H9 (cell line): ENCODE results near the gene APP. TPM values are rescaled to one million over a fixed set of nuclear protein-coding genes. Genes with fewer than 3 reads are reported as not detected.

Experiments
- DNase-seq: peaks from one replicate; pipeline ENCODE4 v3.0.0-alpha.2; 2017
- H2AFZ ChIP-seq: one replicate; pipeline ENCODE4 v1.6.1; 2013; ENCODE audit warnings: mild to moderate bottlenecking, low read length, control low read depth, moderate library complexity
- H2AK5ac ChIP-seq: 2 replicates; pipeline ENCODE4 v1.6.1; 2013; ENCODE audit warnings: low read length, control low read depth, mixed read lengths; ENCODE audit not compliant: insufficient read length
- H2BK120ac ChIP-seq: one replicate; pipeline ENCODE4 v1.6.1; 2013; ENCODE audit warnings: low read depth, mild to moderate bottlenecking, low read length, control low read depth, inconsistent platforms; ENCODE audit not compliant: poor library complexity, severe bottlenecking
- H2BK12ac ChIP-seq: 2 replicates; pipeline ENCODE4 v1.6.1; 2013; ENCODE audit warnings: low read length, control low read depth, mixed read lengths, low read depth; ENCODE audit not compliant: insufficient read length
- H2BK15ac ChIP-seq: 2 replicates; pipeline ENCODE4 v1.6.1; 2013; ENCODE audit warnings: low read depth, low read length, control low read depth
- H2BK20ac ChIP-seq: one replicate; pipeline ENCODE4 v1.6.1; 2013; ENCODE audit warnings: low read depth, mild to moderate bottlenecking, low read length, control low read depth, inconsistent platforms; ENCODE audit not compliant: poor library complexity, severe bottlenecking
- H2BK5ac ChIP-seq: 2 replicates; pipeline ENCODE4 v1.6.1; 2013; ENCODE audit warnings: low read length, control low read depth, mixed read lengths; ENCODE audit not compliant: insufficient read length
- H3K14ac ChIP-seq: 2 replicates; pipeline ENCODE4 v1.6.1; 2013; ENCODE audit warnings: low read length, control low read depth; ENCODE audit not compliant: insufficient read depth
- H3K18ac ChIP-seq: 2 replicates; pipeline ENCODE4 v1.6.1; 2013; ENCODE audit warnings: low read depth, mild to moderate bottlenecking, mixed read lengths, low read length, control low read depth; ENCODE audit not compliant: insufficient read length
- H3K23ac ChIP-seq: 2 replicates; pipeline ENCODE4 v1.6.1; 2013; ENCODE audit warnings: low read length, control low read depth, mixed read lengths, low read depth; ENCODE audit not compliant: insufficient read length
- H3K23me2 ChIP-seq: 2 replicates; pipeline ENCODE4 v1.6.1; 2013; ENCODE audit warnings: low read depth, mild to moderate bottlenecking, mixed read lengths, low read length, control low read depth; ENCODE audit not compliant: insufficient read length, poor library complexity, severe bottlenecking
- H3K27ac ChIP-seq: 2 replicates; pipeline ENCODE4 v1.5.1; 2013; ENCODE audit warnings: low read length, control low read depth, mixed read lengths, low read depth; ENCODE audit not compliant: insufficient read length
- H3K27me3 ChIP-seq: 2 replicates; pipeline ENCODE4 v1.6.1; 2013; ENCODE audit warnings: low read length, control low read depth, inconsistent platforms; ENCODE audit not compliant: insufficient read depth
- H3K4ac ChIP-seq: 2 replicates; pipeline ENCODE4 v1.6.1; 2013; ENCODE audit warnings: low read depth, mild to moderate bottlenecking, control low read depth, inconsistent platforms, low read length, moderate library complexity
- H3K4me1 ChIP-seq: 2 replicates; pipeline ENCODE4 v1.6.1; 2013; ENCODE audit warnings: low read length, control low read depth, inconsistent platforms; ENCODE audit not compliant: insufficient read depth
- H3K4me2 ChIP-seq: 2 replicates; pipeline ENCODE4 v1.6.1; 2013; ENCODE audit warnings: low read length, control low read depth, mixed read lengths; ENCODE audit not compliant: insufficient read length, insufficient read depth
- H3K56ac ChIP-seq: 2 replicates; pipeline ENCODE4 v1.6.1; 2013; ENCODE audit warnings: low read depth, mild to moderate bottlenecking, mixed read lengths, low read length, control low read depth; ENCODE audit not compliant: insufficient read length
- H3K79me1 ChIP-seq: 2 replicates; pipeline ENCODE4 v1.6.1; 2013; ENCODE audit warnings: low read depth, mild to moderate bottlenecking, moderate library complexity, low read length, control low read depth, inconsistent platforms; ENCODE audit not compliant: insufficient read depth, poor library complexity, severe bottlenecking
- H3K79me2 ChIP-seq: 2 replicates; pipeline ENCODE4 v1.6.1; 2013; ENCODE audit warnings: low read length, control low read depth, inconsistent platforms; ENCODE audit not compliant: insufficient read depth
- H3K9ac ChIP-seq: 2 replicates; pipeline ENCODE4 v1.6.1; 2013; ENCODE audit warnings: low read length, control low read depth, mixed read lengths; ENCODE audit not compliant: insufficient read length; ENCODE audit errors: extremely low read depth
- H3K9me3 ChIP-seq: one replicate; pipeline ENCODE4 v1.6.1; 2013; ENCODE audit warnings: low read depth, low read length, inconsistent platforms; ENCODE audit not compliant: control insufficient read depth
- H3T11ph ChIP-seq: one replicate; pipeline ENCODE4 v1.6.1; 2013; ENCODE audit warnings: mild to moderate bottlenecking, low read length, control low read depth, inconsistent platforms
- H4K20me1 ChIP-seq: one replicate; pipeline ENCODE4 v1.6.1; 2013; ENCODE audit not compliant: control insufficient read depth, insufficient read length, insufficient read depth
- H4K5ac ChIP-seq: 2 replicates; pipeline ENCODE4 v1.6.1; 2013; ENCODE audit warnings: low read depth, mild to moderate bottlenecking, mixed read lengths, low read length, control low read depth; ENCODE audit not compliant: insufficient read length
- H4K8ac ChIP-seq: replicated peaks from 2 replicates; pipeline ENCODE4 v1.6.1; 2013; ENCODE audit warnings: low read length, control low read depth, mixed read lengths, low read depth; ENCODE audit not compliant: insufficient read length
- H4K91ac ChIP-seq: 2 replicates; pipeline ENCODE4 v1.6.1; 2013; ENCODE audit warnings: low read depth, mild to moderate bottlenecking, moderate library complexity, mixed read lengths, low read length, control low read depth; ENCODE audit not compliant: insufficient read length
- H3K27ac Mint-ChIP-seq, 3 experiments: 2 replicates in 2 of 3; 3 replicates in 1 of 3; pipeline ENCODE4 v1.8.0; 2020 to 2021; ENCODE audit warnings: mixed read lengths in 3 of 3, mild to moderate bottlenecking in 1 of 3, moderate library complexity in 1 of 3
- H3K27me3 Mint-ChIP-seq: 2 replicates; pipeline ENCODE4 v1.8.0; 2021; ENCODE audit warnings: low read depth, mild to moderate bottlenecking, moderate library complexity, mixed read lengths
- H3K36me3 Mint-ChIP-seq, 3 experiments: 2 replicates in 2 of 3; 3 replicates in 1 of 3; pipeline ENCODE4 v1.8.0; 2020 to 2021; ENCODE audit warnings: low read depth in 3 of 3, mixed read lengths in 3 of 3; ENCODE audit not compliant: insufficient read depth in 1 of 3
- H3K4me1 Mint-ChIP-seq, 2 experiments: 2 replicates each; pipeline ENCODE4 v1.8.0; 2020; ENCODE audit warnings: mixed read lengths in 2 of 2
- H3K4me3 Mint-ChIP-seq, 2 experiments: 2 replicates in 1 of 2; 3 replicates in 1 of 2; pipeline ENCODE4 v1.8.0; 2020 to 2021; ENCODE audit warnings: mild to moderate bottlenecking in 2 of 2, mixed read lengths in 2 of 2, moderate library complexity in 1 of 2
- H3K9me3 Mint-ChIP-seq, 2 experiments: 2 replicates in 1 of 2; 3 replicates in 1 of 2; pipeline ENCODE4 v1.8.0; 2020; ENCODE audit warnings: mild to moderate bottlenecking in 2 of 2, mixed read lengths in 2 of 2, moderate library complexity in 1 of 2
- CTCF ChIP-seq: fragments of 200-600 bp; sonication (generic); conservative IDR thresholded peaks from 3 replicates; pipeline ENCODE4 v1.8.0; 2021; ENCODE audit warnings: antibody characterized with exemption, mild to moderate bottlenecking
- WGBS: extraction: QIAGEN DNeasy Blood & Tissue Kit; methylation state at CpG from one replicate; pipeline ENCODE4 v1.1.7; 2013; ENCODE audit warnings: missing lambda C conversion rate, low lambda C conversion rate, mixed read lengths; ENCODE audit not compliant: insufficient read length; ENCODE audit errors: extremely low coverage; 5-methylcytosine and 5-hydroxymethylcytosine counted together
- total RNA-seq: library from RNA; stranded (reverse); gene quantifications from 2 replicates; pipeline ENCODE4 v1.2.1, GENCODE V29; 2021

The APP gene
- total RNA-seq, 1 experiment from 2014 or later, result 380 TPM

- Histone ChIP-seq H4K20me1 (no peaks in the 10 kb centered on the region), H3K23ac (no peak overlapping the region), H3K18ac (no peak overlapping the region), H2AFZ (no peak overlapping the region), H3K56ac (no peak overlapping the region), H4K91ac (no peak overlapping the region), H3K4me2 (no peak overlapping the region), H3K79me1 (no peaks in the 10 kb centered on the region), H3K14ac (no peak overlapping the region), H2BK20ac (no peak overlapping the region), H3T11ph (no peak overlapping the region), H4K5ac (no peak overlapping the region), H3K9ac (no peak overlapping the region), H3K23me2 (no peaks in the 10 kb centered on the region), H2AK5ac (no peak overlapping the region), H3K27ac (no peak overlapping the region), H3K4ac (no peak overlapping the region), H2BK5ac (no peak overlapping the region), H3K4me1 (no peaks in the 10 kb centered on the region), H3K9me3 (peaks cover 7% of the 10 kb centered on the region), H2BK120ac (no peak overlapping the region), H2BK12ac (no peak overlapping the region), H4K8ac (no peak overlapping the region), H3K27me3 (no peaks in the 10 kb centered on the region), H3K79me2 (no peaks in the 10 kb centered on the region), H2BK15ac (no peak overlapping the region)
- Mint-ChIP-seq H3K27ac (no peak overlapping the region), H3K27me3 (no peaks in the 10 kb centered on the region), H3K4me3 (no peak overlapping the region), H3K36me3 (no peaks in the 10 kb centered on the region), H3K4me1 (no peaks in the 10 kb centered on the region), H3K9me3 (no peaks in the 10 kb centered on the region)
- DNase-seq, result no peak
- no peak for TF ChIP-seq CTCF
- no CpG with 5 or more reads among the region's 3 CpGs for WGBS
Measured at GRCh38 chr21:25858325-25858724, 312.2 kb downstream of the APP start.
